HG03159 (cell line): Measurements from ENCODE around the gene C1QTNF12.
"Not testable (repeated sequence)": the region's sequence is repeated elsewhere in the genome, so short reads cannot be mapped to it uniquely, and the experiment has no call there.

Source experiments
- ATAC-seq: cut with Tn5 transposase; IDR thresholded peaks from one replicate; pipeline ENCODE4 v1.9.1; 2021; ENCODE audit warnings: mild to moderate bottlenecking, moderate library complexity; ENCODE audit not compliant: unreplicated experiment

The C1QTNF12 gene

DNA sequence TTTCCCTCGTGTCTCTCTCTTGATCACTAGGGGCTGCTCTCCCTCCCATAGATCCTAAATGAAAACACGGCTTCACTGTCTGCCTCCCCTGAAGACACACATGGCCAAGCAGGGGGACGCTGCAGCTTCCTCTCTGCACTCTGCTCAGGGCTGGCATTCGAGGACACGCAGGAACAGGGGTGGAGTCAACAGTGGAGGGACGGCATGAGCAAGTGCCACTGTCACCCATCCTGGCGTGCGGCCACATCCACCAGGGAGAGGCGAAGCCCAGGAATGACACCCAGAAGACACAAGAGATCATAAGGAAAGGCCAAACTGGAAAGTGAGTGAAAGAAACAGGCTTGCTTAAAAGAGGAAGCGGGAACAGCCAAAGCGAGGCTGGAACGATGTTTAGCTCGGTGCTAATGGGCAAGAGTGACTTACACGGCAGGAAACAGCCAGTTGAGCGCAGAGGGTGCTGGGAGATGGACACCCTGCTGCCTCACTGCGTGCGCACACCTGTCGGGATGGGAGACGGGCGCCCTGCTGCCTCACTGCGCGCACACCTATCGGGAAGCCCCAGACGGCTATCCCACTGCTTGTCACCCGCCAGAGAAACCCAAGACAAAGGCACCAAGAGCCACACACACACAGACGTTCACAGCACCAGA lies 13.6 kb upstream of the C1QTNF12 start:
- no peak for ATAC-seq

DNA sequence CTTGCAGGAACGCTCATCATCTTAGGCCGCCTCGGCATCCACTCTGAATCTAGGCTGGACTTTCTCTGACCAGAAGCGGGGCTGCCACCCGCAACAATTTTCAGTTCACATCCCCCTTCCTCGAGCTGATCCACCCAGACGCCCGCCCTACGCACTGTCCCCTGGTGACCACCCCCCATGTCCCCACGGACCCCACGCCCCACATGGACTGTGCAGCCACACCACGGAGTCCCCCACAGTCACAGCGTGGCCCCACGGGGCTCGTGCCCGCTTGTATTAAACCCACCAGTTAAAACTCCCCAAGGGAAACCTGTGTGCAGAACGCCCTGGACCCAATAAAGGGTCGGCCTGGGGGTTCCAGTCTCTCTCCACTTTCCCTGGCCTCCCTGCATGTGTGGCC lies 13.0 kb upstream of the C1QTNF12 start:
- ATAC-seq, result no peak

DNA sequence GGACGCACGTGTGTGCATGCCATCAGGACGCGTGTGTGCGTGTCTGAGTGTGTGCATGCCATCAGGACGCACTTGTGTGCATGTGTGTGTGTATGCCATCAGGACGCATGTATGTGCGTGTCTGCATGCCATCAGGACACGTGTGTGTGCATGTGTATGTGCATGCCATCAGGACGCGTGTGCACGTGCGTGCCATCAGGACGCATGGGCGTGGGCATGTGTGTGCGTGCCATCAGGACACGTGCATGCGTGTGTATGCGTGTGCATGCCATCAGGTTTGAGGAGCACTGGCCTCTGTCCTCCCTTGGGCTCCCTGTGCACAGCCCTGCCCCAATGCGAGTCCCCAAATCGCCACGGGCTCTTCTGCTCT lies 12.6 kb upstream of the C1QTNF12 start:
- ATAC-seq, result no peak

DNA sequence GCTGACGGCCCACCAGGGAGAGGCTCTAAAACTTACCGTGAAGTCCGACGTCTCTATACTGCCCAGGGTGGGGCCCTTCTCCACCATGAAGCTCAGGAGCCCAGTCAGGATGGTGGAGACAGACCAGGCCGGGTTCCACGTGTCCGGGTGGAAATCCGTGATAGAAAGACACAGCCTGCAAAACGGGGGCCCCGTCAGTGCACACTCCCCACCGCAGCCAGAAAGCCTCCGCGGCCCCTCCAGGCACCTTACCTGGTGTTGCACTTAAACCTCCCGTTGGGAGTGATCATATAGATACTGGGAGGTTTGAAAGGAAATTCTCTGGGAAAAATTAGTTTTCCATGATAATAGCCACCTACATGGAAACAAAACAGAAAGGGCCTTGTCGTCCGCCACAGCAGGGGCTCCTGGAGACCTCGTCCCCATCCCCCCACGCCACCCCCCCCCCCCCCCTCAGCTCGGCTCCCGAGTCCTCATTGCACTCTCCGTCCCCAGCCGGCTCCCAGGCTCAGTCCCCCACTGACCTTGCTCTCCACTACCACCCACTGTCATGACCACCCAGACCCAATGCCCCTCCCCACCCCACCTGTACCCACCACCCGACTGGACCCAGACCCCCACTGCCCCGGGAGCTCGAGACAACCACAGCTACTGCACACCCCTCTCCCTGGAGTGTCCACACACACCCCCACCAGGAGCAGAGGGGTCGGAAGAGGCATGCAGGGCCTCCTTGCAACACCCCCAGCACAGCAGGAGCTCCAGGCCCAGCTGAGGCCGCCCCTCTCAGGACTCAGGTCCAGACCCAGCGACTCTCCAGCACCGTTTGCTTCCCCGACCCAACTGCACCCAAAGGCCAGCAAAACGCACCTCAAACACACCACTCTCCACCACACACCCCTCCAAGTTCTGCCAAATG lies 10.7 kb upstream of the C1QTNF12 start:
- no peak for ATAC-seq

DNA sequence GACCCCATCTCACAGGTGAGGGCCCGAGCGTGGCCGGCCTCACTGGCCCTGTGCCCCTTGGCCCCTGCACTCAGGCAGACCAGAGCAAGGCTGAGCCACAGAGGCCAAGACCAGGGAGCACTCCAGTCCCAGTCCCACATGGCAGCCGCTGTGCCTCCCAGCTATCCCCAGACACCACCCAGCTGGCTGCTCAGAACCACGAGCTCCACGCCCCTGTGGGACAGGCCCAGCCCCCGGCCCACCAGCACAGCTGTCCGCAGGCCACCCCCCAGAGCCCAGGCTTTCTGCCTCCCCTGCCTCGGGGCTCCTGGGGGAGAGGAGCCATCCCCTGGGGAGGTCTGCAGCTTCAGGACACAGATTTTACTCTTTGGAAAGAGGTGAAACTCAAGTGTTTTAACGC lies 9.1 kb upstream of the C1QTNF12 start:
- ATAC-seq, result no peak

DNA sequence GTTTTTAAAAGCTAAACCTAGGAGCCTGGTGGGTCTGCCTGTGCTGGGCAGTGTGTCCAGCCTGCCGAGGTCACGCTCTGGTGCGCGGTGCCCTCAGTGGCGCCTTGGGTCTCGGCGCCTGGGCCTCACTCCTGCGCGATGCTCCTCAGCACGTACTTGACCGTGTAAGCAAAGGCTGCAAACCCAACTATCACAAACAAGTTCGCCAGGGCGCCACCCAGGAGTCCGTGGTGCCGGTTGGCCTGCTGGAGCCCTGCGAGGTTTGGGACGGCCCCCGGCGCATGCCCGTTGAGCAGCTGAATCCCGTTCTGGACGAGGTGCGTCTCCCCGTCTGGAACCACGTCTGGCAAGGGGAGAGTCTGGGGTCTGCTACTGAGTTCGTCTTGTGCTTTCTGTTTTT lies 8.6 kb upstream of the C1QTNF12 start:
- ATAC-seq, result no peak

DNA sequence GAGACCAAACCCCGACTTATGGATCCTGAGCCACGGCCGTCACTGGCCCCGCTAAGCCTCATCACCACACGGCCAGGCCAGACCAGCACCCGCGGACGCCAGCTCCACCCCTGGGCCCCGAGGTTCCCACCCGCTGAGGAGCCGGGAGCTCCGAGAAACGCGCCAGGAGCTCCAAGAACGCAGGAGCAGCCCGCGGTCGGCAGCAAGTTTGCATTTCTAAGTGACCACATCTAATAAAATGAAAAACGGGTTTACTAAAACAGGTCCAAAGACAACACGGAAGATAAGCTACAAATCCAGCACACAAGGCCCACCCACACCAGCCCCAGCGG lies 8.1 kb upstream of the C1QTNF12 start:
- no peak for ATAC-seq

DNA sequence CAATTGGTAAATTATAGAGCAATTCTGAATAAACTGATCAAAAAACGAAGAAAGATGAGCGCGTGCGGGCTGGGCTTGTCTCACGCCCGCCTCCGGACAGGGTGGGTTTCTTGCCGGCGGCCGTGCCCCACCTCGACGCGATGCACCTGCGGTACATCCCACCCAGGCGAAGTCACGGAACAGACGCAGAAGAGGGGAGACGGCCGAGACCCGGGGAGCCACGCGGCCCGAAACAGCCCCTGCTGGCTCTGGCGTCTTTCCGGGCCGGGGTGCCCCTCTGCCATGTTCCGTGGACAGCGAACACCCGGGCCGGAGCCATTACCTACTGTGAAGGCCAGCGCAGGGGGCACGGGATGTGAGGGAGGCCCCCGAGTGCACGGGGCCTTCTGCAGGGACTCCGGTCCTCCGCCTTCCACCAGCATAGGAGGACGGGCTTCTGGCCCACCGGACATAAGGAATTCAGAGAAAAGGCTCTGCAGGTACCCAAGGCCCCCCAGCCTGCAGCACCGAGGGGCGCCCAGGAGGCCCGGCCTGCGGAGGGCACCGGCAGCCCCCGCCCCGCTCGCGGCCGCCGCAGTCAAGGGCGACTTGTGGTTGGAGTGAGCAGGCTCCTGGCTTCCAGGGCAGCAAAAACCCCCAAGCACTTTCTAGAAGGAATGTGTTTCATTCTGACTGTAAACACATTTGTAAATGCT lies 7.6 kb upstream of the C1QTNF12 start:
- no peak for ATAC-seq

DNA sequence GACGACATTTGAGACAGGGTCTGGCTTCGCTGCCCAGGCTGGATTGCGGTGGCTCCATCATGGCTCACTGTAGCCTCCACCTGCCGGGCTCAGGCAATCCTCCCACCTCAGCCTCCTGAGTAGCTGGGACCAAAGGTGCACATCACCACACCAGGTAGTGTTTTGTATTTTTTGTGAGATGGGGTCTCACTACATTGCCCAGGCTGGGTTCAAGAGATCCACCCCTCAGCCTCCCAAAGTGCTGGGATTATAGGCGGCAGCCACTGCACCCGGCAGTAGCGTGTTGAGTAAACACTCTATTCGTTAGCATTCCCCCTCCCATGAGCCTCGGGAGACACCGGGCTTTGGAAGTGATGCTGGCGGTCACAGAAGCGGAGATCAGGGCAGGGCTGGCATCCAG lies 6.8 kb upstream of the C1QTNF12 start:
- ATAC-seq, result no peak

DNA sequence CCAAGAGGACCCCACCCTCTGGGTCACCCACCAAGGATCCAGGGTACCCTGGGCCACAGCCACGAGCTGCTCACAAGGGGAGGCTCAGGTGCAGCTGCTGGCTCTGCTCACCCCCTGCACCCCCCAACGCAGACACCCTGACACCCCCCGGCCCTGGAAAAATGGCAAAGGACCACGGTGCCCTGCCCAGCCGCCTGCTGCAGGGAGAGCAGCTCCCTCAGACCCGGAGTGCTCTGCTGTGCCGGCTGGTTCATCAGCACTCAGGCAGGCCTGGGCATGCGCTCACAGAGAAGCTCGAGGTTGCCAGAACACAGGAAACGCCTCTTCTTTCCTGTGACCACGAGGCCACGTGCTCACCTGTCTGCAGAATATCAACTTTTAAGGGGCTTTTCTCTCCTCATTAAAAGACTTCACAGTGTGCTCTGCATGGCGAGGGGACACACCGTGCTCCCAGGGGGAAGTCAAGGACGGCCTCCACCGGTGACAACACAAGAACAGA lies 4.3 kb upstream of the C1QTNF12 start:
- no peak for ATAC-seq

DNA sequence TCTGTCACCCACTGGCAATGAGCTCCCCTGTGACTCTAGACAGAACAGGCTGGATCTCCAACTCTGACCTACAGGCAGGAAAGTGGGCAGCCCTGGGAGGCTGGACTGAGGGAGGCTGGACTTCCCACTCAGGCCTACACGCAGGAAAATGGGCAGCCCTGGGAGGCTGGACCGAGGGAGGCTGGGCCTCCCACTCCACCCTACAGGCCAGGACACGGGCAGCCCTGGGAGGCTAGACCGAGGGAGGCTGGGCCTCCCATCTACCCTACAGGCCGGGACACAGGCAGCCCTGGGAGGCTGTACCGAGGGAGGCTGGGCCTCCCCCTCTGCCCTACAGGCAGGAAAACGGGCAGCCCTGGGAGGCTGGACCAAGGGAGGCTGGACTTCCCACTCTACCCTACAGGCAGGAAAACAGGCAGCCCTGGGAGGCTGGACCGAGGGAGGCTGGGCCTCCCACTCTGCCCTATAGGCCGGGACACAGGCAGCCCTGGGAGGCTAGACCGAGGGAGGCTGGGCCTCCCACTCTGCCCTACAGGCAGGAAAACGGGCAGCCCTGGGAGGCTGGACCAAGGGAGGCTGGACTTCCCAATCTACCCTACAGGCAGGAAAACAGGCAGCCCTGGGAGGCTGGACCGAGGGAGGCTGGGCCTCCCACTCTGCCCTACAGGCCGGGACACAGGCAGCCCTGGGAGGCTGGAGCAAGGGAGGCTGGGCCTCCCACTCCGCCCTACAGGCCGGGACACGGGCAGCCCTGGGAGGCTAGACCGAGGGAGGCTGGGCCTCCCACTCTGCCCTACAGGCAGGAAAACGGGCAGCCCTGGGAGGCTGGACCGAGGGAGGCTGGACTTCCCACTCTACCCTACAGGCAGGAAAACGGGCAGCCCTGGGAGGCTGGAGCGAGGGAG lies 1.7 kb upstream of the C1QTNF12 start:
- not testable (repeated sequence) for ATAC-seq

DNA sequence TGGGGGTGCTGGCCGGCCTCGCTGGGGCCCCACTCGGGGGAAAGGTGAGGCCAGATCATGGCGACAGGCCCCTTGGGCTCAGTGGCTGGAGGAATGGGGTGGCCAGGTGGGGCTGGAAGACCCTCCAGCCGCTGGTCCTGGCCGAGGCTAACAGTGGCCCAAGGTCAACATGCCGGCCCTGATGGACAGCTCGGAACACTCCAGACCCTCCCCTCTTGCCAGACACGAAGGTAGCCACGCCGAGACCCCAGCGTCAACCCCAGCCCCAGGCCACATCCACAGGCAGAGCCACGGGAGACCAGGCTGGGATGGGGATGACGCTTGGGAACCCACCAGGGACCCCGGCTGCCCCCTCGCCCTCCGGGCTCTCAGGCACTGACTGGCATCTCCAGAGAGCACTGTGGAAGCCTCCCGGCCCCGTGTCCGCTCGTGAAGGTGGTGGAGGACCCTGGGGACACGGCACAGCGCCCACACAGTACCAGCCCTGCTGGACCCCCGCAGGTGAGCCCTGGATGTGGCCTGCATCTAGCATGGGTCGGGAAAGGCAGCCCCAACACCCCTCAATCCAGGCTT lies 905 bp upstream of the C1QTNF12 start:
- no peak for ATAC-seq

DNA sequence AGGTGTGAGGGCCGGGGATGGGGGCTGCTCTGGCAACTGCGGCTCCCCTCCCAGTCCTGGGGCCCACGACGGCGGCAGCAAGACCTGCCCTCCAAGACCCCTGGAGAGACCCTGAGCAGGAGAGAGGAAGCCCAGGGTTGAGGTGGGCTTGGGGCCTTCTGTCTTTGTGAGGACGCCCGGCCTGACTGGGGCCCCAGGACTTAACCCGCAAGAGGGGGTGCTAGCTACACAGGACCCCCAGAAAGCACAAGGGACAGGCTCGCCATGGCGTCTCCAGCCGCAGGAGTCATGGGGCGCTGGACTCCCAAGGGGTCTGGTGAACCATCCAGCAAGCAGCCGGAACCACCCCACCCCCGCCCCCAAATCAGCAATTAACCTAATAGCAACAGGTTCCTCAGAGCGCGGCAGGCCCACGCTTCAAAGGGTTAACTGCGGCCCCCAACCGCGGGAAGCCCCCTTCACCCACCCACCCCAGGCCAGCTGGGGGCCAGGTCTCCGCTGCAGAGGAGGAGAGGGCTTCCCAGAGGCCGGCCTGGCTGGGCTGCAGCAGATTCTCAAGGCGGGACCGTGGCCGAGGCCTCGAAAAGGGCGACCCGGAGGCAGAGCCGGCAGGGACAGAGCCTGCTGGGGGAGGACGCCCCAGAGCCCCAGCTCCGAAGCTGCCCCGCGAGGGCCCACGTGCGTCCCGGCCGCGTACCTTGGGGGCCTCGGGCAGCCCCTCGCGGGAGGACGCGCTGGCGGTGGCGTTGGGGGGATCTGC lies 525 bp downstream of the C1QTNF12 start:
- no peak for ATAC-seq

DNA sequence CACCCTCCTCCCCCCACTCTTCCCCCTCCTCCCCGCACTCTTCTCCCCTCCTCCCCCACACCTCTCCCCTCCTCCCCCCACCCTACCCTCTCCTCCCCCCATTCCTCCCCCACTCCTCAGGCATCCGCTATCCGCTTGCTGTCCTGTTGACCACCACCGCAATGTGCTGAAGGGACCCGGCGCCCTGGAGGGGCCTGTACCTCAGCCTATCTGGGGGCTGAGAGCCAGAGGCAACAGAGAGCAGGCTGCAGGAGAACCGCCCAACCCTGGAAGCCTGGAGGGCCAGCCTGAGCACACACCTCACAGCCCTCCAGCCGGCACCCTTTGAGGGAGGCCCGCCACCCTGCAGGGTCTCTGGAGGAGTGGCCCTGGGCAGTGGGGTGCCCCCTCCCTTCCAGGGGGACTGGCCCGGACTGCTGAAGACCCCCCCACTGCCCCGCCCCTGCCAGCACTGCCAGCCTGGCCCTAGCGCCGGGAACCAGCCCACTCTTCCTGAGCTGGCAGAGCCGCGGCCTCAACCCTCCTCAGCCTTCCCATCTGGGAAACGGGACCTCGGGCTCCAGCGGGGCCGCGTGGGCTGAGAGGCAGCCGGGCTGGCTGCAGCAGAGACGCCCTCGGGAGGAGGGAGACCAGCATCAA lies 1.2 kb downstream of the C1QTNF12 start:
- ATAC-seq, result no peak

DNA sequence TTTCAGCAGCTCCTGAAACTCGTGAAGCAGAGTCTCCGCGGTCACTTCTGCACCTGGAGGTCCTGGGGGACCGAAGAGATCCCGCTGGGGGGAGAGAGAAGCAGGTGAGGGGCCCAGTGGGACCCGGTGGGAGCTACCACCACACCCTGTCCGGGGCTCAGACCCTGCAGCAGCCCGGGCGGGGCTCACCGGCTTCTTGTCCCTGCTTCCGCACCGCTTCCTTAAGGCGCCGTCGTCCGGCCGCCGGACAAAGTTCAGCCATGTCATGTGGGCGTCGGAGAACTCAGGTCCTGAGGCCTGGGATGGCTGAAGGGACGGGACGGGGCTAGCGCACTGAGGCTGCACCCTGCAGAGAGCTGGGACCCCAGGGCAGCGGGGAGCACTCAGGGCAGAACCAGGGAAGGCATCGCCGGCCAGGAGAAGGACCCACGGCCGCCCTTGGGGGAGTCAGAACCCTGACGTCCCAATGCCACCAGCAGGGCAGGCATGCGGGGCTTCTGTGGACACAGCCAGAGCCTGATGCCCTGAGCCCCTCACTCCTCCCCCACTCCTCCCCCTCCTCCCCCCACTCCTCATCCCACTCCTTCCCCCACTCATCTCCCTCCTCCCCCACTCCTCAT lies 2.2 kb downstream of the C1QTNF12 start:
- no peak for ATAC-seq

DNA sequence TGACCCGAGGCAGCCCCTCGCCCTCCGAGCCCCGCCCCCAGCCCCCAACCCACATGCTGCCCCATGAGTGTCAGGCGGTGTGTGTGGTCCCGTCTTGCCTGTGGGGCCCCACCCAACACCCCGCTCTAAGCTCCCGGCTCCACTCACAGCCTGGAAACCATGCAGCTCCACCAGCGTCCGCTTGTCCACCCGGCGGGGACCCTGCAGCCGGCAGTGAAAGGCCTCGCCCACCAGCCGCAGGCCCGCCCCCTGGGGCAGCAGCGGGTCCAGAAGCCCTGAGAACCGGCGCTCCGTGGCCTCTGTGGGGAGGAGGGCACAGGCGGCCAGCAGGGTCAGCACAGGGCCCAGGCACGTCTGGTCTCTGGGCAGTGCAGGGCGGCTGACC lies 2.7 kb downstream of the C1QTNF12 start:
- no peak for ATAC-seq

DNA sequence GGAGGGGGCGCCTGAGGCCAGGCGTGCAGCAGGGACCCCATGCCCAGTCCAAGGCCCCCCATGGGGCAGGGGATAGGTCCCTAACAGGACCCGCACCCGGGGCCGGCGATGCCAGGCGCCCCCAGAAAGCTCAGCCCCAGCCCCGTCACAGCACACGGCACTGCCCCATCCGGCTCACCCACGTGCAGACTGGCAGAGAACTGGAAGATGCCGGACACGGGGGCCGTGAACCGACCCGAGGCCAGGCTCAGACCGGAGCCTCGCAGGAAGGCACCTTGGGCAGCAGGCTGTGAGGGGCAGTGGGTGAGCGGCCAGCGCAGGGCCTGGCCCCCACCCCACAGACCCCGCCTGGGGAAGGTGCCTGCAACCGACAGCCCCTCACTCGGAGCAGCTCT lies 3.3 kb downstream of the C1QTNF12 start:
- no peak for ATAC-seq

DNA sequence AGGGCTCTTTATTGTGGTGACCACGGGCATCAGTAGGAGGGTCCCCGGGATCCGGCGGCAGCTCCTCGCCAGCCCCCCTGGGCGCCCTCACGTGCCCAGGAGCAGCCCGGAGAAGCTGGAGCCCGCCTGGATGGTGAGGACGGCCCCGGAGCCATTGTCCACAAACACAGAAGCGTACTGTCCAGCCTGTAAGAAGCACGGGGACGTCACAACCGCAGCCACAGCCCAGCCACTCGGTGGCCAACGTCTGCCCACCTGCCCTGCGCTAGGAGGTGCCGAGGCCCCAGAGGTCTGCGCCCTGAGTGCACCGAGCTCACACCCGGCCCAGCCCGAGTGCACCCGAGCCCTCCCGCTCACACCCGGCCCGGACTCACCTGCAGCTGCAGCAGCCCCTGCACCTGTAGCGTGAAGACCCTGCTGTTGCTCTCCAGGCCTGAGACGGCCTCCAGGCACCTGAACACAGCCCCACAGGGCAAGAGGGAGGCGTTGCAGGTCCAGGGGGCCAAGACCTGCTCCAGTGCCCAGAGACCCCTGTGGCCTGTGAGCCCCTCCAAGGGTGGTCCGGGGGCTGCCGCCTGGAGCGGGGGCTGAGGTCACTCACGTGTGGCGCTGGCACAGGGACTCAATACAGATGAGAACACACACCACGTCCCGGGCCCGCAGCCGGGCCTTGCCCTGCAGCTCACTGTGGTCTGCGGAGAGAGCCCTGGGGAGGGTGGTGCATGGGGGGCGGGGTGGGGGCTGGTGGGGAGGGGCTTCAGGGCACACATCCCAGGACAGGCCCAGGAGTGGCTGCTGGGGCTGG lies 3.9 kb downstream of the C1QTNF12 start:
- ATAC-seq, result no peak
